GM21367 (cell line): ENCODE results near the gene NGEF.

Experiments
- ATAC-seq: cut with Tn5 transposase; IDR thresholded peaks from one replicate; pipeline ENCODE4 v1.9.1; 2021; ENCODE audit not compliant: unreplicated experiment

Gene NGEF

GRCh38 chr2:233002829-233003657 is 10.0 kb downstream of the NGEF start:
- ATAC-seq = no peak

- no peak for ATAC-seq
Measured at GRCh38 chr2:233000886-233001750, 11.9 kb downstream of the NGEF start.

- no peak for ATAC-seq
Measured at GRCh38 chr2:232999354-232999753, 13.7 kb downstream of the NGEF start.

- ATAC-seq = no peak
Measured at GRCh38 chr2:232998666-232998985, 14.4 kb downstream of the NGEF start.

GRCh38 chr2:232997749-232998665 is 15.0 kb downstream of the NGEF start:
- ATAC-seq = no peak

- no peak for ATAC-seq
Measured at GRCh38 chr2:232994446-232994845, 18.6 kb downstream of the NGEF start.

GRCh38 chr2:232993231-232993821 is 19.7 kb downstream of the NGEF start:
- ATAC-seq = no peak

GRCh38 chr2:232986155-232986554 is 26.9 kb downstream of the NGEF start:
- no peak for ATAC-seq

GRCh38 chr2:232984451-232985207 is 28.4 kb downstream of the NGEF start:
- no peak for ATAC-seq

- no peak for ATAC-seq
Measured at GRCh38 chr2:232983669-232984140, 29.4 kb downstream of the NGEF start.

- no peak for ATAC-seq
Measured at GRCh38 chr2:232982926-232983668, 30.0 kb downstream of the NGEF start.

- ATAC-seq = no peak
Measured at GRCh38 chr2:232981767-232982360, 31.2 kb downstream of the NGEF start.

- ATAC-seq = no peak
Measured at GRCh38 chr2:232981356-232981755, 31.7 kb downstream of the NGEF start.

GRCh38 chr2:232980683-232981082 is 32.4 kb downstream of the NGEF start:
- ATAC-seq = no peak

GRCh38 chr2:232979871-232980461 is 33.1 kb downstream of the NGEF start:
- ATAC-seq = no peak

GRCh38 chr2:232977438-232977971 is 35.6 kb downstream of the NGEF start:
- ATAC-seq = no peak

- ATAC-seq = no peak
Measured at GRCh38 chr2:232976666-232977437, 36.2 kb downstream of the NGEF start.
